Osteoblast (primary cell): Measurements from ENCODE around the gene TNNI2. TPM values are rescaled to one million over a fixed set of nuclear protein-coding genes. Genes with fewer than 3 reads are reported as not detected.

Source experiments
- DNase-seq: peaks from one replicate; pipeline ENCODE4 v3.0.0; 2011; ENCODE audit warnings: low spot score, mixed read lengths; ENCODE audit not compliant: insufficient read length; ENCODE audit errors: missing footprints
- H2AFZ ChIP-seq: 2 replicates; pipeline ENCODE4 v1.6.0; 2011; ENCODE audit warnings: mild to moderate bottlenecking, low read length
- H3K27ac ChIP-seq: 2 replicates; pipeline ENCODE4 v1.5.1; 2011; ENCODE audit warnings: mild to moderate bottlenecking, low read depth, low read length, moderate library complexity
- H3K27me3 ChIP-seq: 2 replicates; pipeline ENCODE4 v1.6.0; 2012; ENCODE audit warnings: mild to moderate bottlenecking, control low read depth, inconsistent platforms, low read length, moderate library complexity; ENCODE audit not compliant: insufficient read depth
- H3K36me3 ChIP-seq: 2 replicates; pipeline ENCODE4 v1.5.1; 2011; ENCODE audit warnings: mild to moderate bottlenecking, low read length, control low read depth, moderate library complexity; ENCODE audit not compliant: insufficient read depth
- H3K4me1 ChIP-seq: 2 replicates; pipeline ENCODE4 v1.5.1; 2011; ENCODE audit warnings: mild to moderate bottlenecking, low read length, control low read depth, moderate library complexity; ENCODE audit not compliant: insufficient read depth
- H3K4me2 ChIP-seq: 2 replicates; pipeline ENCODE4 v1.6.0; 2011; ENCODE audit warnings: mild to moderate bottlenecking, low read length; ENCODE audit not compliant: insufficient read depth
- H3K4me3 ChIP-seq: fragments of 200-600 bp; sonication (generic); 3 replicates; pipeline ENCODE4 v1.5.1; 2012; ENCODE audit warnings: mild to moderate bottlenecking, low read length, inconsistent platforms; ENCODE audit not compliant: insufficient read depth
- H3K79me2 ChIP-seq: 2 replicates; pipeline ENCODE4 v1.6.0; 2012; ENCODE audit warnings: mild to moderate bottlenecking, low read length, control low read depth, inconsistent platforms; ENCODE audit not compliant: insufficient read depth
- H3K9me3 ChIP-seq: 2 replicates; pipeline ENCODE4 v1.5.1; 2011; ENCODE audit warnings: low read depth, low read length, control low read depth
- H4K20me1 ChIP-seq: 2 replicates; pipeline ENCODE4 v1.6.0; 2012; ENCODE audit warnings: mild to moderate bottlenecking, low read length, control low read depth; ENCODE audit not compliant: insufficient read depth
- total RNA-seq: library from RNA; depleted of rRNA; stranded (reverse); fragments of >200 nt; gene quantifications from 2 replicates; pipeline ENCODE4 v1.2.3, GENCODE V29; 2012
- TF ChIP-seq, protein P1 (sequence below): IDR thresholded peaks from 2 replicates; pipeline ENCODE4 v1.5.1; 2011; ENCODE audit warnings: mild to moderate bottlenecking, low read depth, low read length, moderate library complexity; ENCODE audit errors: extremely low read depth

TNNI2 gene
- total RNA-seq, 1 donor, result not detected

DNA sequence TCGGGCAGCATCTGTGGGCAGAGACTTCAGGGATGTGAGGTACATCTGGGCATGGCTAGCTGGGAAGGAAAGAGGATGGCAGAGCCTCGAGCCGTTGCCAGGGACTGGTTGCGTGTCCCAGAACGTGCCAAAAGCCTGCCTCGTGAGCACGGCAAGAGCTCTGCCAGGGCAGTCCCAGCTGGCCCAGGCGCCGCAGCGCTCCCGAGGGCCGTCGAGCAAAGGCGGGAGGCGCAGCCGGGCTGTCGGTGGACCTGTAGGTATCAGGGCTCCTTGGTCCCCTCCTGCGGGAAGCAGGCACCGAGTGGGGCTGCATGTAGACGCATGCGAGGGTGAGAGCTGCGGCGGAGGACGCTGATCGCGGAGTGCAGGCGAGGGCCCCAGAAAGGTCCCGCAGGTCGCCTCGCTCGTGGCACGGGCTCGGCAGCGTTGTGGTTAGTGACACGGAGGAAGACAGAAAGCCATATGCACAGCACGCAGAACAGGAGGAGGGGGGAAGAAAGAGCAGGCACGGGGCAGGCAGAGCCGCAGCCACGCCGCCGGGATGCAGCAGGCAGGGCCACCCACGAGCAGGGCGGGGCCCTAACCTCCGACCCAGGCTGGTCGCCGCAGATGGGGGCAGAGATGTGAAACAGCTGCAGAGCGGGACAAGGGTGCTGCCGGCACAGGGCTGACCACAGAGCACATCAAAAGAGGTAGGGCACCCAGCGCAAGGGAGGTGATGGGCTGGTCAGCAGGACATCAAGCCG lies 32.1 kb downstream of the TNNI2 start:
- TF ChIP-seq, protein P1, sequence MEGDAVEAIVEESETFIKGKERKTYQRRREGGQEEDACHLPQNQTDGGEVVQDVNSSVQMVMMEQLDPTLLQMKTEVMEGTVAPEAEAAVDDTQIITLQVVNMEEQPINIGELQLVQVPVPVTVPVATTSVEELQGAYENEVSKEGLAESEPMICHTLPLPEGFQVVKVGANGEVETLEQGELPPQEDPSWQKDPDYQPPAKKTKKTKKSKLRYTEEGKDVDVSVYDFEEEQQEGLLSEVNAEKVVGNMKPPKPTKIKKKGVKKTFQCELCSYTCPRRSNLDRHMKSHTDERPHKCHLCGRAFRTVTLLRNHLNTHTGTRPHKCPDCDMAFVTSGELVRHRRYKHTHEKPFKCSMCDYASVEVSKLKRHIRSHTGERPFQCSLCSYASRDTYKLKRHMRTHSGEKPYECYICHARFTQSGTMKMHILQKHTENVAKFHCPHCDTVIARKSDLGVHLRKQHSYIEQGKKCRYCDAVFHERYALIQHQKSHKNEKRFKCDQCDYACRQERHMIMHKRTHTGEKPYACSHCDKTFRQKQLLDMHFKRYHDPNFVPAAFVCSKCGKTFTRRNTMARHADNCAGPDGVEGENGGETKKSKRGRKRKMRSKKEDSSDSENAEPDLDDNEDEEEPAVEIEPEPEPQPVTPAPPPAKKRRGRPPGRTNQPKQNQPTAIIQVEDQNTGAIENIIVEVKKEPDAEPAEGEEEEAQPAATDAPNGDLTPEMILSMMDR, result no peak
- Histone ChIP-seq H3K79me2 (no peaks in the 10 kb centered on the region), H4K20me1 (no peaks in the 10 kb centered on the region), H3K27ac (no peak overlapping the region), H2AFZ (peak overlapping the region; percentile 10), H3K4me2 (peak overlapping the region; percentile 67), H3K4me3 (peak overlapping the region; percentile 63), H3K4me1 (peaks cover 25% of the 10 kb centered on the region), H3K36me3 (no peaks in the 10 kb centered on the region), H3K9me3 (no peaks in the 10 kb centered on the region), H3K27me3 (peaks cover 36% of the 10 kb centered on the region)
- no peak for DNase-seq

DNA sequence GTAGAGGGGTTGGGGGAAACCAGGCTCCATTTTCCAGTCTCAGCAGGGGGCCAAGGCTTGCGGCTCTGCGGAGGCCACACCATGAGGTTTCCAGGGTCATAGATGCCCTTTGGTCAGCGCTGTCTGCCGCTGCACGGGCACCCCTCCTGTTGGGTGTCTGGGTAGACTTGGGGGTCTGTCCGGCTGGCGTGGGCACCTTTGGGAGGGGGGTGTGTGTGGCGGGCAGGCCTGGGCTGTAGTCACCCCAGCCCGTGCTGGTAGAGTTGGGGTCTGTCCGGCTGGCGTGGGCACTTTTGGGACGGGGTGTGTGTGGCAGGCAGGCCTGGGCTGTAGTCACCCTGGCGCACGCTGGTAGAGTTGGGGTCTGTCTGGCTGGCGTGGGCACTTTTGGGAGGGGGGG lies 32.8 kb downstream of the TNNI2 start:
- H3K4me3 ChIP-seq, result peak overlapping the region; percentile 63
- peak overlapping the region; percentile 67 for H3K4me2 ChIP-seq
- H2AFZ ChIP-seq, result no peak overlapping the region
- no peaks in the 10 kb centered on the region for H3K36me3 ChIP-seq
- no peak overlapping the region for H3K27ac ChIP-seq
- no peaks in the 10 kb centered on the region for H3K9me3 ChIP-seq
- DNase-seq, result no peak
- H4K20me1 ChIP-seq, result no peaks in the 10 kb centered on the region
- peaks cover 36% of the 10 kb centered on the region for H3K27me3 ChIP-seq
- TF ChIP-seq, protein P1, result no peak
- H3K4me1 ChIP-seq, result peaks cover 26% of the 10 kb centered on the region
- no peaks in the 10 kb centered on the region for H3K79me2 ChIP-seq

DNA sequence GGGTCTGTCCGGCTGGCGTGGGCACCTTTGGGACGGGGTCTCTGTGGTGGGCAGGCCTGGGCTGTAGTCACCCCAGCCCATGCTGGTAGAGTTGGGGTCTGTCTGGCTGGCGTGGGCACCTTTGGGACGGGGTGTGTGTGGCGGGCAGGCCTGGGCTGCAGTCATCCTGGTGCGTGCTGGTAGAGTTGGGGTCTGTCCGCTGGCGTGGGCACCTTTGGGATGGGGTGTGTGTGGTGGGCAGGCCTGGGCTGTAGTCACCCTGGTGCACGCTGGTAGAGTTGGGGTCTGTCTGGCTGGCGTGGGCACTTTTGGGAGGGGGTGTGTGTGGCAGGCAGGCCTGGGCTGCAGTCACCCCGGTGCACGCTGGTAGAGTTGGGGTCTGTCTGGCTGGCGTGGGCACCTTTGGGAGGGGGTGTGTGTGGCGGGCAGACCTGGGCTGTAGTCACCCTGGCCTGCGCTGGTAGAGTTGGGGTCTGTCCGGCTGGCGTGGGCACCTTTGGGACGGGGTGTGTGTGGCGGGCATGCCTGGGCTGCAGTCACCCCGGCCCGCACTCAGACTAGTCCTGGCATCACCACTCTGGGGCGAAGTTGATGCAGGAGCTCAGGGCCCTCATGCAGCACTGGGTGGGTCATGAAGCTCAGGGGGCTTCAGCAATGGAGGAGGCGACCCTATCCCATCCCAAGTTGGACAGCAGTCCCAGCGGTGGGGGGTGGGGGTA lies 33.6 kb downstream of the TNNI2 start:
- peak; percentile 74 for DNase-seq
- TF ChIP-seq, protein P1, result no peak
- H3K79me2 ChIP-seq, result no peaks in the 10 kb centered on the region

More for the DNA sequence above, 33.6 kb downstream of the TNNI2 start:
- H3K9me3 ChIP-seq, result no peaks in the 10 kb centered on the region
- H2AFZ ChIP-seq, result no peak overlapping the region
- H3K4me1 ChIP-seq, result peaks cover 28% of the 10 kb centered on the region
- no peak overlapping the region for H3K27ac ChIP-seq
- H4K20me1 ChIP-seq, result no peaks in the 10 kb centered on the region
- H3K36me3 ChIP-seq, result no peaks in the 10 kb centered on the region
- peak overlapping the region; percentile 67 for H3K4me2 ChIP-seq
- H3K4me3 ChIP-seq, result peak overlapping the region; percentile 63
- H3K27me3 ChIP-seq, result peaks cover 36% of the 10 kb centered on the region
